Upper lobe of left lung (tissue), 4 donors: ENCODE measurements around the gene SYT6.

Experiments used
- CTCF ChIP-seq, 6 experiments: fragments of 450-650 bp in 4 of 6; fragments of 200-600 bp in 2 of 6; sonication (generic) in 2 of 6; IDR thresholded peaks; one replicate each; pipeline ENCODE4 v1.5.1; 2016 to 2019; ENCODE audit warnings: antibody characterized with exemption in 6 of 6
- EP300 ChIP-seq, 4 donors: sonication (generic); formaldehyde crosslinking; IDR thresholded peaks; one replicate each; pipeline ENCODE4 v1.5.1; 2017; ENCODE audit warnings: antibody characterized with exemption in 4 of 4, control low read depth in 2 of 4
- POLR2A ChIP-seq, 4 donors: fragments of 450-650 bp; IDR thresholded peaks; one replicate each; pipeline ENCODE4 v1.5.1; 2016 to 2017; ENCODE audit warnings: antibody characterized with exemption in 4 of 4, mild to moderate bottlenecking in 2 of 4
- POLR2AphosphoS5 ChIP-seq, 2 donors: sonication (generic); formaldehyde crosslinking; IDR thresholded peaks; one replicate each; pipeline ENCODE4 v1.5.1; 2017; ENCODE audit warnings: antibody characterized with exemption in 2 of 2

- TF ChIP-seq POLR2AphosphoS5 (IDR thresholded peaks at IDR 0.05) (no peak), CTCF (IDR thresholded peaks at IDR 0.05) (no peak), POLR2A (IDR thresholded peaks at IDR 0.05) (no peak), EP300 (IDR thresholded peaks at IDR 0.05) (no peak)
Observed at GRCh38 chr1:114104949-114105348, 48.7 kb downstream of the SYT6 start.
